GM12873 (cell line): ENCODE results near the gene MPRIP.

ENCODE experiments used
- TF ChIP-seq, protein P1 (sequence below): IDR thresholded peaks from 2 replicates; pipeline ENCODE4 v1.5.1; 2012; ENCODE audit warnings: low read depth, mild to moderate bottlenecking, moderate library complexity, low read length, control low read depth; ENCODE audit not compliant: insufficient read depth; ENCODE audit errors: missing control alignments

MPRIP gene

DNA sequence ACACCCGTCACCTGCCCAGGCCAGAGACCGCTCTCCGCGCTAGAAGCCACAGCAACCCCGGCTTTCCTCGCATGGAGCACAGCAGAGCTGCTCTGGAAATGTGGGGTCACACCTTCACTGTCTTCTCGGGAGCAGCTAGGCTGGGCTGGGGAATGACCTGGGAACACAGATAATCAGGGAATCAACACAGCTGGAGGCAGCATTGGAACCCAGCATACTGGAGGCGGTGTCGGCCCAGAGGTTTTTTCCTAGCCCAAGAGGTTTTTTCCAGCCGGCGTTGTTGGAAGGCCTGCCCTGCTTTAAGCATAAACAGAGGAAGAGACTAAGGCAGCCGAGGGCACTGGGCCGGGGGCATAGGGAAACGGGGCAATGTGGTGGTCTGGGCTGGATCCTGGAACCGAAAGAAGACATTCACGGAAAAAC lies 164.7 kb downstream of the MPRIP start:
- TF ChIP-seq, protein P1, sequence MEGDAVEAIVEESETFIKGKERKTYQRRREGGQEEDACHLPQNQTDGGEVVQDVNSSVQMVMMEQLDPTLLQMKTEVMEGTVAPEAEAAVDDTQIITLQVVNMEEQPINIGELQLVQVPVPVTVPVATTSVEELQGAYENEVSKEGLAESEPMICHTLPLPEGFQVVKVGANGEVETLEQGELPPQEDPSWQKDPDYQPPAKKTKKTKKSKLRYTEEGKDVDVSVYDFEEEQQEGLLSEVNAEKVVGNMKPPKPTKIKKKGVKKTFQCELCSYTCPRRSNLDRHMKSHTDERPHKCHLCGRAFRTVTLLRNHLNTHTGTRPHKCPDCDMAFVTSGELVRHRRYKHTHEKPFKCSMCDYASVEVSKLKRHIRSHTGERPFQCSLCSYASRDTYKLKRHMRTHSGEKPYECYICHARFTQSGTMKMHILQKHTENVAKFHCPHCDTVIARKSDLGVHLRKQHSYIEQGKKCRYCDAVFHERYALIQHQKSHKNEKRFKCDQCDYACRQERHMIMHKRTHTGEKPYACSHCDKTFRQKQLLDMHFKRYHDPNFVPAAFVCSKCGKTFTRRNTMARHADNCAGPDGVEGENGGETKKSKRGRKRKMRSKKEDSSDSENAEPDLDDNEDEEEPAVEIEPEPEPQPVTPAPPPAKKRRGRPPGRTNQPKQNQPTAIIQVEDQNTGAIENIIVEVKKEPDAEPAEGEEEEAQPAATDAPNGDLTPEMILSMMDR = no peak

DNA sequence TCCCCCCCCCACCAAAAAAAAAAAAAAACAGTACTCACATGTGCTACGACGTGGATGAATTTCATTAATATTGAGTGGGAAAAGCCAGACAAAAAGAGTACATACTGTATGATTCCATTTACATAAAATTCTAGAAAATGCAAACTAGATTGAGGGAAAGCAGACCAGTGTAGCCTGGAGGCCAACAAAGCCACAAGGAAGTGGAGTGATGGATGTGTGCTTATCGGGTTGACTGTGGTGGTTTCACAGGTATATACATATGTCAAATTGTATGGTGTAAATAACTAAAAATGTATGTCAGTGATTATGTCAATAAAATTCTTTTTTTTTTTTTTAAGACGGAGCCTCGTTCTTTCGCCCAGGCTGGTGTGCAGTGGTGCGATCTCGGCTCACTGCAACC lies 165.7 kb downstream of the MPRIP start:
- TF ChIP-seq, protein P1 = no peak

DNA sequence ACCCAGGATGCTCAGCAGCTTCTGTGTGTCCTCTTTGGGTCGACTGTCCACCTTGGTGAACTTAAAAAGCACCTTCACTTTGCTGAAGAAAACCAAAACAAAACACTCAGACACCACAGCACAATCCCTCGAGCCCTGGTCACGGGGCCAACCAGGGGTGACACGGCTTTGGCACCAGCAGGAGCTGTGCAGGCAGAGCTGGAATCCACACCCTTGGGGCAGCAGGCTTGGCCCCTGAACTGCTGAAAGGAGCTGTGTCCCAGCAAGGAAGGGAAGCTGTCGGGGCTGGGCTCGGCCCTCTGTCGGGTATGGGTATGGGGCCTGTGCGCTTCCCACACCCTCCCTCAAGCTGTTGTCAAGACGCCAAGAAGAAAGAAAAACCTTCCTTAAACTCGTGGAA lies 171.5 kb downstream of the MPRIP start:
- TF ChIP-seq, protein P1 = no peak

DNA sequence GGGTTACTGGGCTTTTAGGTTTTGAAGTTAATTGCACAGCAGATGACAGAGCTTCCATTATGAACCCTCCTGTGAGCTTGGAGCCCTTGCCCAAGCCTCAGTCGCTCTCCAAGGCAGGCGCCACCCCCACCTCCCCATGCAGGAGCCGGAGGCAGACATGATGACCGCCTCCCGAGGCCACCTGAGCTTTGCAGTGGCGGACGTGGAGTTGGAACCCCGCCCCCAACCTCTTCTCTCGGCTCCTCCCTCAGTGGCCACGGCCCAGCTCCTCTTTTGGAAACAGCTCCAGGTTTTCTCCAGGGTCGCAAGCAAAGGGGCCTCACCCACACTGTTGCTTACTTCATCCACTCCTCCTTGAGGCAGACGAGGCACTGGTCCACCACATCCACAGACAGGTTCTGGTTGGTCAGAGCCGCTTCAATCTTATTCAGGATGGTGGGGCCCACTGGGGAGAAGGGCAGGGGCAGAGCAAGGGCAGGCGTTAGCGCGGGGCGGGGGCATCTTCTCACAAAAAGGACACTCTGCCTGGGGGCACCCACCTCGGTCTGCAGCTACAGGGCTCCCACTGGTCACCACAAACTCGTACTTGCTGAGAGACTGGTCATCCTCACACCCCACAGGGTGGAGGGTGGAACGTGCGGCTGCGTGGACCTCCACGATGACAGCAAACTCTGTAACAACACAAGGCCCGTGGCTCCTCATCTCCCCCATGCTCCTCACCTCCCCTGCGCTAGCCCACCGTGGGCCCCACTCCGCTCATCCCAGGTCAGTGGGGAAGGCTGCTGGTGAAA lies 172.6 kb downstream of the MPRIP start:
- TF ChIP-seq, protein P1 = no peak

DNA sequence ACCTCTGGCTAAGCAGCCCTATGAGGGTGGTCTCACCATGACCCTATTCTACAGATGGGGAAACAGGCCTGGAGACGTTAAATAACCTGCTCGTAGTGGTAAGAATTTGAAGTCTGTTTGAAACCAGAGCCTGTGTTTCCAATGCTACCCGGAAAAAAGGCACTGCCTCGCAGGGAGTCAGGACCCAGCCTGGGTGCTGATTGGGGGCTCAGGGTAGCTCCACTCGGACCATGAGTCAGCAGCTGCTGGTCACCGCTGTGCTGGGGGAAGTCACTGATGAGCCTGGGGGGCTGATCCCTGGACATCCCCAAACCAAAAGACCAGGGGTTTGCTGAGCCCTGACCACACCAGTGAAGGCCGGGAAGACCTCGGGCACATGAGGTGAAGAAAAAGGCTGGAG lies 173.3 kb downstream of the MPRIP start:
- TF ChIP-seq, protein P1 = no peak

DNA sequence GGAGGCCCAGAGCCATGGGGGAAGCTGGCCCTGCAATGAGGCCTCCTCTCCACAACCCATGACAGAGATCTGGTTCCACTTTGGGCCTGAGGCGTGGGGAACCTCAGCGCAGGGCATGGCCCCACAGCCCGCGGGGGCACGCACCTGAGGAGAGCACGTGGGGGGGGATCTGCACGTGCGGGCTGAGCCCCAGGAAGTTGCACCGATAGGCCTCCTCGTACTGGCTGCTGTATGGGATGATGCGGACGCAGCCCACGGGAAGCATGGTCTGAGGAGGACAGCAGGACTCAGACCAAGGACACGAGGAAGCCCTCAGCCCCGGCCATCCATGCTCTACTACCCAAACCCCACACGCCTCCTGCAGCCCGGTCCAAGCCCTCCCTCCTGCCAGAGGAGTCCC lies 174.0 kb downstream of the MPRIP start:
- TF ChIP-seq, protein P1 = no peak

DNA sequence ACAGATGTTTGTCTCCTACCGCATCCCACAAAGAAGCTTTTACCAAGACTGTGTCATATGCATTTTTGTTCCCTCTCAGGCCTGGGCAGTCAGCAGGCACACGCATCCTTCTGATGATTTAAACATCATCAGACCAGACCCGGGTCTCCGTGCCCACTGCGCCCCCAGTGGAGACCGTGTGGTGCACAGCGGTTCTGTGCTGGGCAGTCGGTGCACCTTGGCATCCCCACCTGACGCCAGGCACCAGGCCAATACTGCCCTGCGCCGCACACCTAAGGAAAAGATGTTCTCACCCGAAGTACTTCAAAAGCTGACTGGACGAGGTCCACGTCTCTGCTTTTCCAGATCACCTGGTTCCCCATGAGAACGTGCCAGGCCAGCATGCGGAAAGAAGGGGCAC lies 174.5 kb downstream of the MPRIP start:
- TF ChIP-seq, protein P1 = peak; percentile 12
